SK-N-SH (cell line): Measurements from ENCODE around the gene HHAT. TPM values are rescaled to one million over a fixed set of nuclear protein-coding genes. Genes with fewer than 3 reads are reported as not detected.
A peak's percentile ranks its signal among the peaks of the same experiment; 100 is the strongest.

ENCODE experiments used
- CTCF ChIA-PET: fragments of 300-600, 350-600 bp; formaldehyde crosslinking; extraction: SDS; loops from one replicate; lab custom pipeline; 2021; lab: Yijun Ruan, JAX
- POLR2A ChIA-PET: fragments of 350-600 bp; sonication (Branson Sonifier 250); formaldehyde crosslinking; extraction: SDS; loops from one replicate; lab custom pipeline; 2020; ENCODE audit warnings: antibody characterized with exemption, inconsistent platforms; lab: Yijun Ruan, JAX
- DNase-seq: peaks from one replicate; pipeline ENCODE4 v3.0.0; 2012
- H2AFZ ChIP-seq: fragments of 200-600 bp; sonication (generic); 2 replicates; pipeline ENCODE4 v1.8.1; 2016; ENCODE audit warnings: antibody characterized with exemption, mild to moderate bottlenecking, low read depth
- H3F3A ChIP-seq: fragments of 200-600 bp; sonication (generic); replicated peaks from 2 replicates; pipeline ENCODE3; 2016; ENCODE audit warnings: antibody characterized with exemption, mild to moderate bottlenecking; ENCODE audit not compliant: insufficient read depth
- H3K27ac ChIP-seq, 2 experiments: fragments of 200-500 bp in 1 of 2; fragments of 200-600 bp in 1 of 2; sonication (Bioruptor generic) in 1 of 2; sonication (generic), shearing (Covaris generic) in 1 of 2; 2 replicates each; pipeline versions ENCODE4 v1.5.1 to v1.6.1; 2014 to 2016; ENCODE audit warnings: low read depth in 2 of 2, inconsistent platforms in 1 of 2, low read length in 1 of 2, mild to moderate bottlenecking in 1 of 2, mixed read lengths in 1 of 2
- H3K27me3 ChIP-seq: fragments of 200-600 bp; sonication (generic), shearing (Covaris generic); 2 replicates; pipeline ENCODE4 v1.6.1; 2016; ENCODE audit warnings: mixed run types; ENCODE audit not compliant: insufficient read depth
- H3K36me3 ChIP-seq, 2 experiments: fragments of 200-500 bp in 1 of 2; fragments of 200-600 bp in 1 of 2; sonication (Bioruptor generic) in 1 of 2; sonication (generic) in 1 of 2; replicated peaks in 1 of 2; 2 replicates each; pipeline versions ENCODE3 to v1.5.1; 2014 to 2016; ENCODE audit warnings: low read length in 1 of 2, mild to moderate bottlenecking in 1 of 2; ENCODE audit not compliant: insufficient read depth in 2 of 2, control insufficient read depth in 1 of 2
- H3K4me1 ChIP-seq, 2 experiments: fragments of 200-500 bp in 1 of 2; fragments of 200-600 bp in 1 of 2; sonication (Bioruptor generic) in 1 of 2; sonication (generic), shearing (Covaris generic) in 1 of 2; 2 replicates each; pipeline versions ENCODE4 v1.5.1 to v1.6.1; 2014 to 2016; ENCODE audit warnings: low read depth in 1 of 2, low read length in 1 of 2, mixed run types in 1 of 2; ENCODE audit not compliant: insufficient read depth in 2 of 2, control insufficient read depth in 1 of 2
- H3K4me2 ChIP-seq: fragments of 200-600 bp; sonication (generic), shearing (Covaris generic); 2 replicates; pipeline ENCODE4 v1.6.1; 2017; ENCODE audit warnings: mixed run types
- H3K4me3 ChIP-seq, 2 experiments: fragments of 200-500 bp in 1 of 2; fragments of 200-600 bp in 1 of 2; sonication (Bioruptor generic) in 1 of 2; sonication (generic), shearing (Covaris generic) in 1 of 2; 2 replicates each; pipeline versions ENCODE4 v1.5.1 to v1.8.1; 2014 to 2016; ENCODE audit warnings: low read depth in 2 of 2, inconsistent platforms in 1 of 2, low read length in 1 of 2, mild to moderate bottlenecking in 1 of 2, mixed read lengths in 1 of 2, moderate library complexity in 1 of 2
- H3K79me2 ChIP-seq: fragments of 200-600 bp; sonication (generic); 2 replicates; pipeline ENCODE4 v1.8.1; 2017; ENCODE audit warnings: mild to moderate bottlenecking; ENCODE audit not compliant: insufficient read depth
- H3K9ac ChIP-seq: fragments of 200-600 bp; sonication (generic); 2 replicates; pipeline ENCODE4 v1.6.1; 2017; ENCODE audit warnings: mixed run types
- H3K9me2 ChIP-seq: fragments of 200-600 bp; sonication (generic); 2 replicates; pipeline ENCODE4 v1.6.1; 2017; ENCODE audit warnings: mixed run types
- H3K9me3 ChIP-seq: fragments of 200-600 bp; sonication (generic); 2 replicates; pipeline ENCODE4 v1.6.1; 2017; ENCODE audit warnings: mixed run types, mild to moderate bottlenecking, moderate library complexity
- H4K20me1 ChIP-seq: fragments of 200-600 bp; sonication (generic); 2 replicates; pipeline ENCODE4 v1.6.1; 2017; ENCODE audit warnings: mild to moderate bottlenecking, mixed run types; ENCODE audit not compliant: insufficient read depth
- EZH2phosphoT487 ChIP-seq: fragments of 200-600 bp; sonication (generic); IDR thresholded peaks from 2 replicates; pipeline ENCODE4 v1.6.1; 2017; ENCODE audit warnings: low read depth, mixed run types, mild to moderate bottlenecking, antibody characterized with exemption, moderate library complexity, borderline replicate concordance
- FOSL2 ChIP-seq: IDR thresholded peaks from 2 replicates; pipeline ENCODE4 v1.4.0; 2012; ENCODE audit warnings: low read depth, mild to moderate bottlenecking, moderate library complexity, borderline replicate concordance
- FOXM1 ChIP-seq: IDR thresholded peaks from 2 replicates; pipeline ENCODE4 v1.4.0; 2012; ENCODE audit warnings: low read depth, mild to moderate bottlenecking
- GATA2 ChIP-seq: sonication (generic); formaldehyde crosslinking; IDR thresholded peaks from 2 replicates; pipeline ENCODE4 v1.5.0; 2020; ENCODE audit warnings: mild to moderate bottlenecking, missing genetic modification reagents
- JUND ChIP-seq: IDR thresholded peaks from 2 replicates; pipeline ENCODE4 v1.4.0; 2012
- MEF2A ChIP-seq: IDR thresholded peaks from 2 replicates; pipeline ENCODE4 v1.4.0; 2012; ENCODE audit warnings: low read depth, borderline replicate concordance
- NFIC ChIP-seq: IDR thresholded peaks from 2 replicates; pipeline ENCODE4 v1.4.0; 2012; ENCODE audit warnings: borderline replicate concordance
- POLR2AphosphoS5 ChIP-seq: IDR thresholded peaks from 2 replicates; pipeline ENCODE4 v1.6.1; 2012; ENCODE audit warnings: low read depth, low read length
- RFX5 ChIP-seq: IDR thresholded peaks from 2 replicates; pipeline ENCODE4 v1.6.1; 2012; ENCODE audit warnings: mild to moderate bottlenecking, improper control_type of control experiment, low read length
- RXRA ChIP-seq: IDR thresholded peaks from 2 replicates; pipeline ENCODE4 v1.4.0; 2012; ENCODE audit warnings: low read depth, mild to moderate bottlenecking, borderline replicate concordance
- SMC3 ChIP-seq: IDR thresholded peaks from 2 replicates; pipeline ENCODE4 v1.6.1; 2012; ENCODE audit warnings: low read depth, low read length, improper control_type of control experiment
- TAF1 ChIP-seq: IDR thresholded peaks from 2 replicates; pipeline ENCODE4 v1.6.1; 2012; ENCODE audit warnings: low read depth, mild to moderate bottlenecking, low read length, moderate library complexity, borderline replicate concordance
- TCF12 ChIP-seq: IDR thresholded peaks from 2 replicates; pipeline ENCODE4 v1.4.0; 2012
- YY1 ChIP-seq: IDR thresholded peaks from 2 replicates; pipeline ENCODE4 v1.4.0; 2012; ENCODE audit warnings: low read depth, mild to moderate bottlenecking
- WGBS: methylation state at CpG from one replicate; pipeline ENCODE4 v1.1.6; 2017; ENCODE audit warnings: low lambda C conversion rate; 5-methylcytosine and 5-hydroxymethylcytosine counted together
- polyA plus RNA-seq, 3 experiments: library from polyadenylated mRNA; depleted of rRNA; stranded (reverse); fragments of >200 nt; gene quantifications; 2 replicates each; pipeline ENCODE4 v1.2.3, GENCODE V29; 2012
- TF ChIP-seq, protein P1 (sequence below): IDR thresholded peaks from 2 replicates; pipeline ENCODE4 v1.6.1; 2012; ENCODE audit warnings: mild to moderate bottlenecking, low read depth, low read length, moderate library complexity
- TF ChIP-seq, protein P2 (sequence below): IDR thresholded peaks from 2 replicates; pipeline ENCODE4 v1.4.0; 2012; ENCODE audit warnings: low read depth

Gene HHAT
- polyA plus RNA-seq, 1 of the 3 experiments (the other 2 are of a cell fraction), result 8.1 TPM

DNA sequence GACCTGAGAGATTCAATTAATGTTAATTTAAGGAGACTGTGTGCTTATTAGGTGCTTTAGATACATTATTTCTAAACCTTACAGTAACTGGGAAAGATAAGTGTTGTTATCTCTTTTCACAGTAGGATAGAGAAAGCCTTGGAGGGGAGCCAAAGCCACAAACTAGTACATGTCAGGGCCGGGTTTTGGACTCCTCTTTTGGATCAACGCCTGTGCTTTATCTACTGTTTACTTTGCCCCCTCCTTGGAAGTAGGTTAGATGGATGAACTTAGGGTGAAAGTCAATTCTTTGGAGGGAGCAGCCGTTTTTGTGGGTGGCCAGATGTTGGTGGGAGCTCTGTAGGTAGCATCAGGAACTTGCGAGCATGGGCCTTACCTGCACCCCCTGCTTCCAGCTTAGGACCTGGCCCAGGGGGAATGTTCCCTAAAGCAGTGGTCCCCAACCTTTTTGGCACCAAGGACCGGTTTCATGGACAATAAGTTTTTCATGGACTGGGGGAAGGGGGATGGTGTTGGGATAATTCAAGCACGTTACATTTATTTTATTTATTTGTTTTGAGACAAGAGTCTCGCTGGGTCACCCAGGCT, 1.7 kb downstream of the HHAT start (continued):
- TF ChIP-seq, protein P1, sequence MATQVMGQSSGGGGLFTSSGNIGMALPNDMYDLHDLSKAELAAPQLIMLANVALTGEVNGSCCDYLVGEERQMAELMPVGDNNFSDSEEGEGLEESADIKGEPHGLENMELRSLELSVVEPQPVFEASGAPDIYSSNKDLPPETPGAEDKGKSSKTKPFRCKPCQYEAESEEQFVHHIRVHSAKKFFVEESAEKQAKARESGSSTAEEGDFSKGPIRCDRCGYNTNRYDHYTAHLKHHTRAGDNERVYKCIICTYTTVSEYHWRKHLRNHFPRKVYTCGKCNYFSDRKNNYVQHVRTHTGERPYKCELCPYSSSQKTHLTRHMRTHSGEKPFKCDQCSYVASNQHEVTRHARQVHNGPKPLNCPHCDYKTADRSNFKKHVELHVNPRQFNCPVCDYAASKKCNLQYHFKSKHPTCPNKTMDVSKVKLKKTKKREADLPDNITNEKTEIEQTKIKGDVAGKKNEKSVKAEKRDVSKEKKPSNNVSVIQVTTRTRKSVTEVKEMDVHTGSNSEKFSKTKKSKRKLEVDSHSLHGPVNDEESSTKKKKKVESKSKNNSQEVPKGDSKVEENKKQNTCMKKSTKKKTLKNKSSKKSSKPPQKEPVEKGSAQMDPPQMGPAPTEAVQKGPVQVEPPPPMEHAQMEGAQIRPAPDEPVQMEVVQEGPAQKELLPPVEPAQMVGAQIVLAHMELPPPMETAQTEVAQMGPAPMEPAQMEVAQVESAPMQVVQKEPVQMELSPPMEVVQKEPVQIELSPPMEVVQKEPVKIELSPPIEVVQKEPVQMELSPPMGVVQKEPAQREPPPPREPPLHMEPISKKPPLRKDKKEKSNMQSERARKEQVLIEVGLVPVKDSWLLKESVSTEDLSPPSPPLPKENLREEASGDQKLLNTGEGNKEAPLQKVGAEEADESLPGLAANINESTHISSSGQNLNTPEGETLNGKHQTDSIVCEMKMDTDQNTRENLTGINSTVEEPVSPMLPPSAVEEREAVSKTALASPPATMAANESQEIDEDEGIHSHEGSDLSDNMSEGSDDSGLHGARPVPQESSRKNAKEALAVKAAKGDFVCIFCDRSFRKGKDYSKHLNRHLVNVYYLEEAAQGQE, result no peak
- no peak for TF ChIP-seq SMC3
- no peak for TF ChIP-seq RXRA
- no peak for TF ChIP-seq MEF2A
- no peak for TF ChIP-seq POLR2AphosphoS5
- no peak for TF ChIP-seq YY1
- TF ChIP-seq, protein P2, sequence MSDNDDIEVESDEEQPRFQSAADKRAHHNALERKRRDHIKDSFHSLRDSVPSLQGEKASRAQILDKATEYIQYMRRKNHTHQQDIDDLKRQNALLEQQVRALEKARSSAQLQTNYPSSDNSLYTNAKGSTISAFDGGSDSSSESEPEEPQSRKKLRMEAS, result no peak
- TF ChIP-seq NFIC, result peak; percentile 67; the same call in 1 of the 2 replicates
- peak; percentile 68; the same call in 1 of the 2 replicates for TF ChIP-seq GATA2 (CRISPR knock-in tag)
- 0 out of 2 replicates have a peak, but pooled peaks have one; percentile 5 for TF ChIP-seq JUND
- TF ChIP-seq TCF12, result peak; percentile 43
- no peak for TF ChIP-seq EZH2phosphoT487

DNA sequence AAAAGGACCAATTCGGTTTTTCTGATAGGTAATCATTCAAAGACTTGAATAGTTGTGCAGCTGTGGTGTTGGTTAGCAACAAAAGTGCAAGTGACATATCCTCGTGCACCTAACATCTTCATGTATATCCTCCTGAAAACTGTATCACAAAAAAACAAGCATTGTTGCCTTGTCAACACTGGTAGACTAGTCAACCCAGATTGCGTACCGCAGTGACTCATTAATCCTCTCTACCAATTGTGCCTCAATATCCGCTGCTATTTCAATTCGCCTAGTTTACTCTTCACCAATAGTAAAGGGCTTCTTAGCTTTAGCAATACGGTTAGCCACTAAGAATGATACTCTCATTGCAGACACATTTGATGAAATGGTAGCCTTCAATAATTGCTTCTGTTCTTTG, 3.5 kb downstream of the HHAT start:
- CTCF ChIA-PET, result interaction anchor here (1.2 to 2.3 kb wide), 2 partner anchors 10 to 21 kb away, joined by 5 to 6 read pairs; no protein-coding TSS in a partner anchor

More for the DNA sequence above, 3.5 kb downstream of the HHAT start:
- Histone ChIP-seq H3K9me2 (no peaks in the 10 kb centered on the region), H3K27ac (no peak overlapping the region), H3K4me2 (no peak overlapping the region), H4K20me1 (no peaks in the 10 kb centered on the region), H3K4me3 (no peak overlapping the region), H3K27me3 (no peaks in the 10 kb centered on the region), H3F3A (peaks cover 8% of the 10 kb centered on the region), H3K9me3 (no peaks in the 10 kb centered on the region), H3K36me3 (no peaks in the 10 kb centered on the region), H3K79me2 (no peaks in the 10 kb centered on the region), H3K9ac (no peak overlapping the region), H3K4me1 (peaks cover 14 to 20% of the 10 kb centered on the region in 2 experiments), H2AFZ (no peak overlapping the region)
- POLR2A ChIA-PET, result no interaction called here
- TF ChIP-seq RXRA (no peak), JUND (no peak), POLR2AphosphoS5 (no peak), EZH2phosphoT487 (no peak), TAF1 (no peak), FOSL2 (no peak), FOXM1 (no peak), GATA2 (CRISPR knock-in tag) (no peak), RFX5 (no peak)
- TF ChIP-seq, protein P1, result no peak
- whole genome bisulfite sequencing, result 96% methylated on average over 7 of the region's 7 CpGs
- no peak for DNase-seq
